Measurements from ENCODE around the gene GADD45B.

DNA sequence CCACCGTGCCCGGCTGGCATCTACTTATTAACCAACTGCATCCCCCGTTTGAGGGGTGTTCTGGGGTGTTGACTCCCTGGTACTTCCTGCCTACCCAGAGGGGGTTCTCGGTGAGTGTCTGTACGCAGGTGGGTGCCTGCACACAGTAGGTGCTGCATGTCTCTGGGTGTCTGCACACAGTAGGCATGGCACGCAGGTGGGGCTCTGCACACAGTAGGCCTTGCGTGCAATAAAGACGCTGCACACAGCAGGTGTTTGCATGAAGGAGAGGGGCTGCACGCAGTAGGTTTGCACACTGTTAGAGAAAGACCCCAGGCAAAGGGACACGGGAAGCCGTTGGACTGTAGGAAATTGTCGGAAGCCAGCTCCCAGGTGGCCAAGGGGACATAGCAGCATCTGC, 11.2 kb downstream of the GADD45B start:
- TF ChIP-seq POLR2AphosphoS5 (IDR thresholded peaks at IDR 0.05; ENCODE audit: low read depth, low read length) (no peak), TCF7L2 (IDR thresholded peaks at IDR 0.05; ENCODE audit: low read depth, low read length) (no peak), SIN3A (IDR thresholded peaks at IDR 0.05; ENCODE audit: borderline replicate concordance, insufficient read depth, low read depth, low read length) (no peak)
- TF ChIP-seq, protein P1, sequence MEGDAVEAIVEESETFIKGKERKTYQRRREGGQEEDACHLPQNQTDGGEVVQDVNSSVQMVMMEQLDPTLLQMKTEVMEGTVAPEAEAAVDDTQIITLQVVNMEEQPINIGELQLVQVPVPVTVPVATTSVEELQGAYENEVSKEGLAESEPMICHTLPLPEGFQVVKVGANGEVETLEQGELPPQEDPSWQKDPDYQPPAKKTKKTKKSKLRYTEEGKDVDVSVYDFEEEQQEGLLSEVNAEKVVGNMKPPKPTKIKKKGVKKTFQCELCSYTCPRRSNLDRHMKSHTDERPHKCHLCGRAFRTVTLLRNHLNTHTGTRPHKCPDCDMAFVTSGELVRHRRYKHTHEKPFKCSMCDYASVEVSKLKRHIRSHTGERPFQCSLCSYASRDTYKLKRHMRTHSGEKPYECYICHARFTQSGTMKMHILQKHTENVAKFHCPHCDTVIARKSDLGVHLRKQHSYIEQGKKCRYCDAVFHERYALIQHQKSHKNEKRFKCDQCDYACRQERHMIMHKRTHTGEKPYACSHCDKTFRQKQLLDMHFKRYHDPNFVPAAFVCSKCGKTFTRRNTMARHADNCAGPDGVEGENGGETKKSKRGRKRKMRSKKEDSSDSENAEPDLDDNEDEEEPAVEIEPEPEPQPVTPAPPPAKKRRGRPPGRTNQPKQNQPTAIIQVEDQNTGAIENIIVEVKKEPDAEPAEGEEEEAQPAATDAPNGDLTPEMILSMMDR (IDR thresholded peaks at IDR 0.05), result no peak
- TF ChIP-seq, protein P2, sequence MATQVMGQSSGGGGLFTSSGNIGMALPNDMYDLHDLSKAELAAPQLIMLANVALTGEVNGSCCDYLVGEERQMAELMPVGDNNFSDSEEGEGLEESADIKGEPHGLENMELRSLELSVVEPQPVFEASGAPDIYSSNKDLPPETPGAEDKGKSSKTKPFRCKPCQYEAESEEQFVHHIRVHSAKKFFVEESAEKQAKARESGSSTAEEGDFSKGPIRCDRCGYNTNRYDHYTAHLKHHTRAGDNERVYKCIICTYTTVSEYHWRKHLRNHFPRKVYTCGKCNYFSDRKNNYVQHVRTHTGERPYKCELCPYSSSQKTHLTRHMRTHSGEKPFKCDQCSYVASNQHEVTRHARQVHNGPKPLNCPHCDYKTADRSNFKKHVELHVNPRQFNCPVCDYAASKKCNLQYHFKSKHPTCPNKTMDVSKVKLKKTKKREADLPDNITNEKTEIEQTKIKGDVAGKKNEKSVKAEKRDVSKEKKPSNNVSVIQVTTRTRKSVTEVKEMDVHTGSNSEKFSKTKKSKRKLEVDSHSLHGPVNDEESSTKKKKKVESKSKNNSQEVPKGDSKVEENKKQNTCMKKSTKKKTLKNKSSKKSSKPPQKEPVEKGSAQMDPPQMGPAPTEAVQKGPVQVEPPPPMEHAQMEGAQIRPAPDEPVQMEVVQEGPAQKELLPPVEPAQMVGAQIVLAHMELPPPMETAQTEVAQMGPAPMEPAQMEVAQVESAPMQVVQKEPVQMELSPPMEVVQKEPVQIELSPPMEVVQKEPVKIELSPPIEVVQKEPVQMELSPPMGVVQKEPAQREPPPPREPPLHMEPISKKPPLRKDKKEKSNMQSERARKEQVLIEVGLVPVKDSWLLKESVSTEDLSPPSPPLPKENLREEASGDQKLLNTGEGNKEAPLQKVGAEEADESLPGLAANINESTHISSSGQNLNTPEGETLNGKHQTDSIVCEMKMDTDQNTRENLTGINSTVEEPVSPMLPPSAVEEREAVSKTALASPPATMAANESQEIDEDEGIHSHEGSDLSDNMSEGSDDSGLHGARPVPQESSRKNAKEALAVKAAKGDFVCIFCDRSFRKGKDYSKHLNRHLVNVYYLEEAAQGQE (IDR thresholded peaks at IDR 0.05; ENCODE audit: insufficient read depth in 1 of 2, low read depth in 2 of 2, low read length in 1 of 2), result no peak

Measured in Panc1 (cell line).